CD4-positive, alpha-beta T cell treated with Interleukin-12 subunit alpha and Interleukin-12 subunit beta, for 1 hour (primary cell): Measurements from ENCODE around the gene PLB1.

Experiments
- DNase-seq: peaks from one replicate; pipeline ENCODE4 v3.0.0-alpha.2; 2020

Gene PLB1, protein sequence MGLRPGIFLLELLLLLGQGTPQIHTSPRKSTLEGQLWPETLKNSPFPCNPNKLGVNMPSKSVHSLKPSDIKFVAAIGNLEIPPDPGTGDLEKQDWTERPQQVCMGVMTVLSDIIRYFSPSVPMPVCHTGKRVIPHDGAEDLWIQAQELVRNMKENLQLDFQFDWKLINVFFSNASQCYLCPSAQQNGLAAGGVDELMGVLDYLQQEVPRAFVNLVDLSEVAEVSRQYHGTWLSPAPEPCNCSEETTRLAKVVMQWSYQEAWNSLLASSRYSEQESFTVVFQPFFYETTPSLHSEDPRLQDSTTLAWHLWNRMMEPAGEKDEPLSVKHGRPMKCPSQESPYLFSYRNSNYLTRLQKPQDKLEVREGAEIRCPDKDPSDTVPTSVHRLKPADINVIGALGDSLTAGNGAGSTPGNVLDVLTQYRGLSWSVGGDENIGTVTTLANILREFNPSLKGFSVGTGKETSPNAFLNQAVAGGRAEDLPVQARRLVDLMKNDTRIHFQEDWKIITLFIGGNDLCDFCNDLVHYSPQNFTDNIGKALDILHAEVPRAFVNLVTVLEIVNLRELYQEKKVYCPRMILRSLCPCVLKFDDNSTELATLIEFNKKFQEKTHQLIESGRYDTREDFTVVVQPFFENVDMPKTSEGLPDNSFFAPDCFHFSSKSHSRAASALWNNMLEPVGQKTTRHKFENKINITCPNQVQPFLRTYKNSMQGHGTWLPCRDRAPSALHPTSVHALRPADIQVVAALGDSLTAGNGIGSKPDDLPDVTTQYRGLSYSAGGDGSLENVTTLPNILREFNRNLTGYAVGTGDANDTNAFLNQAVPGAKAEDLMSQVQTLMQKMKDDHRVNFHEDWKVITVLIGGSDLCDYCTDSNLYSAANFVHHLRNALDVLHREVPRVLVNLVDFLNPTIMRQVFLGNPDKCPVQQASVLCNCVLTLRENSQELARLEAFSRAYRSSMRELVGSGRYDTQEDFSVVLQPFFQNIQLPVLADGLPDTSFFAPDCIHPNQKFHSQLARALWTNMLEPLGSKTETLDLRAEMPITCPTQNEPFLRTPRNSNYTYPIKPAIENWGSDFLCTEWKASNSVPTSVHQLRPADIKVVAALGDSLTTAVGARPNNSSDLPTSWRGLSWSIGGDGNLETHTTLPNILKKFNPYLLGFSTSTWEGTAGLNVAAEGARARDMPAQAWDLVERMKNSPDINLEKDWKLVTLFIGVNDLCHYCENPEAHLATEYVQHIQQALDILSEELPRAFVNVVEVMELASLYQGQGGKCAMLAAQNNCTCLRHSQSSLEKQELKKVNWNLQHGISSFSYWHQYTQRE (N-terminal part only)

GRCh38 chr2:28495551-28496250 is at the start of gene PLB1:
Gene PLB1 (plus strand): TSS chr2:28496060. CDS start chr2:28496115, 55 bp downstream.
- no peak for DNase-seq

DNA sequence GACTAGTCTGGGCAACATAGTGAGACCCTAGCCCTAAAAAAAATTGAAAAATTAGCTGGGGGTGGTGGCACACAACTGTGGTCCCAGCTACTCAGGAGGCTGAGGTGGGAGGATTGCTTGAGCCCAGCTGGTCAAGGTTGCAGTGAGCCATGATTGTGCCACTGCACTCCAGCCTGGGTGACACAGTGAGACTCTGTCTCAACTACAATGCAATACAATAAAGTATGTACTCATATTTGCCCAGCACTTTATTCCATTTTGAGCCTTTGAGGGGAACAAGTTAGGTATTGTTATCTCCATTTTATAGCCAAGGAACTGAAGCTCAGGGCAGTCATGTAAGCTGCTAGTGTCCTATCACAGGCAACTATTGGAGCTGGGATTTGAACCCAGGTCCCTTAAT is 49.3 kb upstream of the PLB1 start:
- no peak for DNase-seq

DNA sequence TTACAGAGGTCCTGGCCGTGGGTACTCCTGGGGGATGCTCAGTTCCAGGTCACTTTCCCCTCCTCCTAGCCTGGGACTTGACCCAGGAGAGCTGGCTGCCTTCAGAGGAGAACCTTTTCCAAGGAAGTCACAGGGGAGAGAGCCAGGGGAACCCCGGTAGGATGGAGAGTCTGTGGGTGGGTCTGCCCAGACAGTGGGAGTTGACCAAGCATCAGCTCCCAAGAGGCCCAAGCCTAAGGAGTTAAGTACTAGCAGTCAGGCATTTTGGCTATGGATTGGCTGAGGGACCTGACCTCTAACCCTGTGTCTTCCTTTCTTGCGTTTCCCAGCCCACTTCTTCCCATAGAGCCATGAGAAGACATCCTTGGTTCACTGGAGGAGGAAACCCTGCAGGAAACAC is 48.8 kb upstream of the PLB1 start:
- DNase-seq: no peak

GRCh38 chr2:28447943-28448792 is 47.7 kb upstream of the PLB1 start:
- DNase-seq: no peak

GRCh38 chr2:28448793-28449100 is 47.1 kb upstream of the PLB1 start:
- no peak for DNase-seq

DNA sequence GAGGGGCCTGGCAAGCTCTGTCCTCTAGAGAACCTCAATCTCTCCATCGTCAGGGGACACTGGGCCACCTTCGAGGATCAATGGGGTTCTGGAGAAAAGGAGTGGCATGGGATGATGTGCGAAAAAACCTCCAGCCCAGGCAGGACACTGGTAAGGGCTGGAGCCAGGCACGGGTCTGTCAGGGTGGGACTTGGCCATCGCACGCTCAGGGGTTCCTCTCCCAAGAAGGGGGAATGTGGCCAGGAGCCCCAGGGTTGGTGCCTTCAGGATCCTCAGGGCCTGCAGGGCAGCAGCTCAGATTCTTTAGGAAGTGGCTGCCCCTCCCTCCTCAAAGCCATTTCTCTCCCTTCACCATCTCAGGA is 46.8 kb upstream of the PLB1 start:
- no peak for DNase-seq

DNA sequence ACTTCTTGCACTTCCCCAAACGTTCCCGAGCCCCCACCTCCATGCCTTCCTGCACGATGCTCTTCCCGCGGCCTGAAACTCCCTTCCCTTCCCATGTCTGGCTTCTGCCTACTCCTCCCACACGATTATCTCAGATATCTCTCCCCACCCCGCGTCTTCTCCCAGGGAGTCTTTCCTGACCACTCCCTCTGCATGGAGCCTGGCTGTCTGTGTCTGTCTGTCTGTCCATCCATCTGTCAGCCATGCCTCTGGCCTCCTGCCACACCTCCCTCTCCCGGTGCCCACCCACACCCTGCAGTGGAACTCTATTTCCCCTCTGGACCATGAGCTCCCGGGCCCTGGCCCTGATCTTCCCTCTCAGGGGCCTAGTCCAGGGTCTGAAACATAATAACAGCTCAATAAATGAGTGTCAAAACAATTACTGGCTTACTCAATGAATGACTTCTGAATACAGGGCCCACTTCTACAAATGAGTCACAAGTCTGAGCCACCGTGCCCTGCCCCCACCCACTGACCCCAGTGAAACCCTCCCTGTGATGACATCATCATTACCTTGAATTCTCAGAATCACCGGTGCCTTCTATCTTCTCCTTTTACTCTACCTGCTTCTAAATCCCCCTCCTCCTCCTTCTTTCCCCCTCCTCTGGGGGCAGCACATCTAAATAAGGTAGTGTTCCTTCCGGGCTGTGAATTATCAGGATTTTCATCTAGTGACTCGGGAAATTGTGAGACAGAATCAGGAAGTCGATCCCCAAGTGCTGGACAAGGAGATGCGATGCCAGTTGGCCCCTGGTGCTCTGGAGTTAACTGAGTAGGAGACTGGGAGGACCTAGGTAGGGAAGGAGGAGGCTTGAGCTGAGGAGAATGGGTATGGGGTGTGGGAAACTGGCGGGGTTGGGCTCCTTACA is 46.1 kb upstream of the PLB1 start:
- DNase-seq: peak; percentile 11

- no peak for DNase-seq
Observed at GRCh38 chr2:28450901-28451565, 44.8 kb upstream of the PLB1 start.

- no peak for DNase-seq
Observed at GRCh38 chr2:28451793-28452533, 43.9 kb upstream of the PLB1 start.

DNA sequence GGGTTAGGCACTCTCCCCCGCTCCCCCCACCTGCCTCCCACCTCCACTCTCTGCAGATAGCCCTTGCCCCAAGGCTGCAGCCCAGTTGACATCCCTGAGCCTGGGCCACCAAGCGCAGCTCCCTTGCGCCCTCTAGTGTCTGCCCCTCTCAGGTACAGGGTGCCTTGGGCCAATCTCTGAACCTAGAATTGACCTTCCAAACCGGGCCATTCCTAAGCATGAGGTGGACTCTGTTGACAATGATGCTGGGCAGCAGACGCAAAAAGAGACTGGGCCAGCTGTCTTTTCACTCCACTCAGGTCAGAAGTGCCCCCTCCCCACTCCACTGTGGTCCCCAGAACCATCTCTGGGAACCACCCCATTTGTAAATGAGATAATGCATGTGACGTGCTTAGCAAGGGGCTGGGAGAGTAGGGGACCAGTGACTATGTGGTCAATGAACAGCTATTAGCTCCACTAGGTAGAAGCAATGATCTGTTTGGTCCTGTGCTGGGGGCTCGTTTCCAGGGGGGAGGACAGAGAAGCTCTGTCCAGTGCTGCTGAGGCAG is 43.3 kb upstream of the PLB1 start:
- DNase-seq: peak; percentile 75

GRCh38 chr2:28453396-28453795 is 42.5 kb upstream of the PLB1 start:
- DNase-seq: no peak

- DNase-seq: no peak
Observed at GRCh38 chr2:28454016-28454930, 41.6 kb upstream of the PLB1 start.

- DNase-seq: no peak
Observed at GRCh38 chr2:28457237-28457636, 38.6 kb upstream of the PLB1 start.

- DNase-seq: no peak
Observed at GRCh38 chr2:28461056-28461455, 34.8 kb upstream of the PLB1 start.

DNA sequence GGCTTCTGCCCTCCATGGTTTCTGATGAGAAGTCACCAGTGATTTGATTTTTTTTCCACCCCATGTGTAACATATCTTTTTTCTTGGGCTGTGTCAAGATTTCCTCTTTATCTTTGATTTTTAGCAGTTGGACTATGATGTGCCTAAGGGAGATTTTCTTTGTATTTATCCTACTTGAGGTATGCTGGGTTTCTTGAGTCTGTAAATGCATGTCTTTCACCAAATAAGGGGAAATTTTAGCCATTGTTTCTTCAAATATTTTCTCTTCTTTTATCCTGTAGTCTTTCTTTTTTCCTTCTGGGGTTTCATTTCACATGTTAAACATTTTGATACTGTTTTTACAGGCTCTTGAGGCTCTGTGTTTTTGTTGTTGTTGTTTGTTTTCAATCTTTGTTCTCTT is 33.7 kb upstream of the PLB1 start:
- no peak for DNase-seq

DNA sequence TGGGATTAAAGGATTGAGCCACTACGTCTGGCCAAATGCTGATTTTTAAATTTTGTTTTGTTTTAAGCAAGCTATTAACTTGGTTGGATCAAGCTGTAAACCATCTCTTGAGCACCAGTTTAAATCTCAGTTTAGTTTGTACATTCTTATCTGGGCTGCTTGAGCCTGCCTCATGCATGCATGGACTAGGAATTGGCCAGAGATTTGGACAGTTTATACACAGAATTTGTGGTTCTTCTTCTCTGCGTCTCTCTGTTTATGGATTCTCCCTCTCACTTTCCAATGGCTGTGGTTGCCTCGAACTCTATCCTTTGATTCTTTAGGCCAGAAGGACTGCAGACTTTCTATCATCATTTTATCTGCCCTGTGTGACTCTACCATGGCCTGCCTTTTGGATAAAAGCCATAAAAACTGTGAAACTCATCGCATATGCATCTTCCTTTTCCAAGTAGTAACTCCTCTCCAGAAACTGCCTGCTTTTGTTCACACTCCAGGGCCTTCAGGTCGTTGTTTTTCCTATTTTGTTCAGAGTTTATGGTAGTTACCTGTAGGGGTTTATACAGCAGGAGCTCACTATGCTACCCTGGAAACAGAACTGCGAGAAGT is 32.5 kb upstream of the PLB1 start:
- DNase-seq: no peak

DNA sequence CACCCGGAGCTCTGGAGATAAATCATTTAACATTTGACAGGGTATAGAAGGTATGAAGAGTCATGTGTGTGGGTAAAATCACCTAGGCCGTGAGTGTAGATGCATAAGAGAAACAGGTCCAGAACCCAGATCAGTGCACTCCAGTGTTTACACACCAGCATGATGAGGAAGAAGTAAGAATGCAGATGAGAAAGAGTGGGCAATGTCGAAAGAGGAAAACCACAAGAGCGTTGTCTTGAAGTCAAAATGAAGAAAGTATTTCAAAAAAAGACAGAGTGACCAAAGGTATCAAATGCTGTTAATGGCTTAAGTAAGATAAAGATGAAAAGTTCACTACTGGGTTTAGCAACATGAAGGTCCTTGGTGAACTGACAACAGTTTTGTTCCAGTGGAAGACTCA is 32.0 kb upstream of the PLB1 start:
- no peak for DNase-seq
